ENCODE results near the gene TMOD1.
"Not testable (repeated sequence)": the region's sequence is repeated elsewhere in the genome, so short reads cannot be mapped to it uniquely, and the experiment has no call there.

DNA sequence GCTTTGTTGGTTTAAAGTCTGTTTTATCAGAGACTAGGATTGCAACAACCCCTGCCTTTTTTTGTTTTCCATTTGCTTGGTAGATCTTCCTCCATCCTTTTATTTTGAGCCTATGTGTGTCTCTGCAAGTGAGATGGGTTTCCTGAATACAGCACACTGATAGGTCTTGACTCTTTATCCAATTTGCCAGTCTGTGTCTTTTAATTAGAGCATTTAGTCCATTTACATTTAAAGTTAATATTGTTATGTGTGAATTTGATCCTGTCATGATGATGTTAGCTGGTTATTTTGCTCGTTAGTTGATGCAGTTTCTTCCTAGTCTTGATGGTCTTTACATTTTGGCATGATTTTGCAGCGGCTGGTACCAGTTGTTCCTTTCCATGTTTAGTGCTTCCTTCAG is 83.3 kb downstream of the TMOD1 start:
- TF ChIP-seq RFX5 (IDR thresholded peaks at IDR 0.05; ENCODE audit: borderline replicate concordance, low read depth, low read length); EP300 (IDR thresholded peaks at IDR 0.05; ENCODE audit: borderline replicate concordance in 1 of 2, low read depth in 2 of 2, low read length in 2 of 2); EGR1 (IDR thresholded peaks at IDR 0.05; ENCODE audit: borderline replicate concordance, low read depth, low read length); TEAD4 (IDR thresholded peaks at IDR 0.05; ENCODE audit: low read depth, low read length); SP4 (IDR thresholded peaks at IDR 0.05; ENCODE audit: low read length); BRCA1 (IDR thresholded peaks at IDR 0.05; ENCODE audit: low read depth, low read length); YY1 (IDR thresholded peaks at IDR 0.05; ENCODE audit: low read depth, low read length); ZNF274 (IDR thresholded peaks at IDR 0.05; ENCODE audit: borderline replicate concordance, extremely low read depth, low read length); ASH2L (IDR thresholded peaks at IDR 0.05; ENCODE audit: low read length): not testable (repeated sequence)
- TF ChIP-seq, protein P1, sequence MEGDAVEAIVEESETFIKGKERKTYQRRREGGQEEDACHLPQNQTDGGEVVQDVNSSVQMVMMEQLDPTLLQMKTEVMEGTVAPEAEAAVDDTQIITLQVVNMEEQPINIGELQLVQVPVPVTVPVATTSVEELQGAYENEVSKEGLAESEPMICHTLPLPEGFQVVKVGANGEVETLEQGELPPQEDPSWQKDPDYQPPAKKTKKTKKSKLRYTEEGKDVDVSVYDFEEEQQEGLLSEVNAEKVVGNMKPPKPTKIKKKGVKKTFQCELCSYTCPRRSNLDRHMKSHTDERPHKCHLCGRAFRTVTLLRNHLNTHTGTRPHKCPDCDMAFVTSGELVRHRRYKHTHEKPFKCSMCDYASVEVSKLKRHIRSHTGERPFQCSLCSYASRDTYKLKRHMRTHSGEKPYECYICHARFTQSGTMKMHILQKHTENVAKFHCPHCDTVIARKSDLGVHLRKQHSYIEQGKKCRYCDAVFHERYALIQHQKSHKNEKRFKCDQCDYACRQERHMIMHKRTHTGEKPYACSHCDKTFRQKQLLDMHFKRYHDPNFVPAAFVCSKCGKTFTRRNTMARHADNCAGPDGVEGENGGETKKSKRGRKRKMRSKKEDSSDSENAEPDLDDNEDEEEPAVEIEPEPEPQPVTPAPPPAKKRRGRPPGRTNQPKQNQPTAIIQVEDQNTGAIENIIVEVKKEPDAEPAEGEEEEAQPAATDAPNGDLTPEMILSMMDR (IDR thresholded peaks at IDR 0.05; ENCODE audit: control extremely low read depth in 1 of 3, insufficient read depth in 1 of 3, low read depth in 1 of 3, low read length in 3 of 3), result not testable (repeated sequence)

Measured in H1 (cell line).